Measurements from ENCODE around the gene TSPEAR. TPM values are rescaled to one million over a fixed set of nuclear protein-coding genes. Genes with fewer than 3 reads are reported as not detected.

The TSPEAR gene
- polyA plus RNA-seq, 1 experiment, result not detected

- no peak for DNase-seq (ENCODE audit: low read depth)
- no peak for TF ChIP-seq CTCF (IDR thresholded peaks at IDR 0.05; ENCODE audit: insufficient read depth, low read depth, low read length)
- CTCF ChIA-PET, result no interaction called here
- POLR2A ChIA-PET, result no interaction called here
- Histone ChIP-seq H3K4me3 (ENCODE audit: low read depth, low read length) (no peak overlapping the region), H3K36me3 (ENCODE audit: control insufficient read depth, insufficient read depth, low read length) (no peaks in the 10 kb centered on the region), H3K27me3 (ENCODE audit: control insufficient read depth, insufficient read depth, low read length) (no peaks in the 10 kb centered on the region)
Measured at GRCh38 chr21:44579056-44579832, 132.1 kb downstream of the TSPEAR start.

- ChIA-PET CTCF (no interaction called here), POLR2A (no interaction called here)
- H3K4me3 ChIP-seq (ENCODE audit: low read depth, low read length), result no peak overlapping the region
- no peak for TF ChIP-seq CTCF (IDR thresholded peaks at IDR 0.05; ENCODE audit: insufficient read depth, low read depth, low read length)
- H3K27me3 ChIP-seq (ENCODE audit: control insufficient read depth, insufficient read depth, low read length), result no peaks in the 10 kb centered on the region
- DNase-seq (ENCODE audit: low read depth), result no peak
- H3K36me3 ChIP-seq (ENCODE audit: control insufficient read depth, insufficient read depth, low read length), result no peaks in the 10 kb centered on the region
Measured at GRCh38 chr21:44578371-44579055, 132.9 kb downstream of the TSPEAR start.

GRCh38 chr21:44576025-44576420 lies 135.3 kb downstream of the TSPEAR start:
- no peaks in the 10 kb centered on the region for H3K36me3 ChIP-seq (ENCODE audit: control insufficient read depth, insufficient read depth, low read length)
- POLR2A ChIA-PET, result no interaction called here
- H3K4me3 ChIP-seq (ENCODE audit: low read depth, low read length), result no peak overlapping the region
- no peak for DNase-seq (ENCODE audit: low read depth)
- TF ChIP-seq CTCF (IDR thresholded peaks at IDR 0.05; ENCODE audit: insufficient read depth, low read depth, low read length), result no peak
- CTCF ChIA-PET, result no interaction called here
- H3K27me3 ChIP-seq (ENCODE audit: control insufficient read depth, insufficient read depth, low read length), result no peaks in the 10 kb centered on the region

GRCh38 chr21:44575307-44576024 lies 135.9 kb downstream of the TSPEAR start:
- Histone ChIP-seq H3K27me3 (ENCODE audit: control insufficient read depth, insufficient read depth, low read length) (no peaks in the 10 kb centered on the region), H3K4me3 (ENCODE audit: low read depth, low read length) (no peak overlapping the region), H3K36me3 (ENCODE audit: control insufficient read depth, insufficient read depth, low read length) (no peaks in the 10 kb centered on the region)
- no peak for TF ChIP-seq CTCF (IDR thresholded peaks at IDR 0.05; ENCODE audit: insufficient read depth, low read depth, low read length)
- ChIA-PET POLR2A (no interaction called here), CTCF (interaction anchor here (1.2 kb wide), 1 partner anchor 9 kb away, joined by 3 read pairs; no protein-coding TSS in a partner anchor)
- no peak for DNase-seq (ENCODE audit: low read depth)

Measured in BJ (cell line).